ENCODE data around the gene RFX3.

RFX3 gene

DNA sequence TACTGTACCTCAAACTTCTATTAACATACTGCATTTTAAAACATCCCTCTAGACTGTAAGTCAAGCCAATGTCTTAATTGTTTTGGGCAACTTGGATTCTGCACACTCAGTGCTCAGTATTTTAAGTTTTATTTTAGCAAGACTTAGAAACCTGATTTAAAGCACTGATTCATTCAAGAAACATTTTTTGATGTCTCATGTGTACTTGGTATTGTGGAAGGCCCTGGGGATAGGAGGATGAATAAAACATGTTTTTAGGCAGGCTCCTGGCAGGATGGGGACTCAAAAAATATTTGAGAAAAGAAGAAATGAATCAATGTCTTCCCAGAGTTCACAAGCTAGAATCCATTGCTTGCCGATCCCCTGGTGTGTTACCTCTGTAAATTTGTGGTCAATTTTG is 347.9 kb downstream of the RFX3 start:
- Mint-ChIP-seq H3K27me3 (peaks cover 20% of the 10 kb centered on the region), H3K4me1 (no peaks in the 10 kb centered on the region), H3K4me3 (no peak overlapping the region), H3K36me3 (no peaks in the 10 kb centered on the region), H3K9me3 (no peaks in the 10 kb centered on the region), H3K27ac (no peak overlapping the region)
- ATAC-seq (ENCODE audit: low read depth), result no peak
- DNase-seq (ENCODE audit: low spot score in 2 of 2), result no peak

- DNase-seq (ENCODE audit: low spot score in 2 of 2) (no peak), ATAC-seq (ENCODE audit: low read depth) (no peak)
- Mint-ChIP-seq H3K36me3 (no peaks in the 10 kb centered on the region), H3K4me1 (no peaks in the 10 kb centered on the region), H3K4me3 (no peak overlapping the region), H3K27me3 (peaks cover 21% of the 10 kb centered on the region), H3K27ac (no peak overlapping the region), H3K9me3 (no peaks in the 10 kb centered on the region)
Measured at GRCh38 chr9:3177146-3177761, 348.5 kb downstream of the RFX3 start.

GRCh38 chr9:3173374-3173773 is 352.4 kb downstream of the RFX3 start:
- no peaks in the 10 kb centered on the region for H3K9me3 Mint-ChIP-seq
- DNase-seq (ENCODE audit: low spot score in 2 of 2) (no peak), ATAC-seq (ENCODE audit: low read depth) (no peak)
- no peak overlapping the region for H3K27ac Mint-ChIP-seq
- H3K4me1 Mint-ChIP-seq, result no peaks in the 10 kb centered on the region
- H3K4me3 Mint-ChIP-seq, result no peak overlapping the region
- peaks cover 18% of the 10 kb centered on the region for H3K27me3 Mint-ChIP-seq
- H3K36me3 Mint-ChIP-seq, result no peaks in the 10 kb centered on the region

- Mint-ChIP-seq H3K27ac (no peak overlapping the region), H3K36me3 (no peaks in the 10 kb centered on the region), H3K9me3 (no peaks in the 10 kb centered on the region), H3K4me3 (no peak overlapping the region), H3K27me3 (peaks cover 13% of the 10 kb centered on the region), H3K4me1 (no peaks in the 10 kb centered on the region)
- DNase-seq (ENCODE audit: low spot score in 2 of 2) (no peak), ATAC-seq (ENCODE audit: low read depth) (no peak)
Measured at GRCh38 chr9:3170819-3171218, 355.0 kb downstream of the RFX3 start.

Data from memory B cell (primary cell).